Breast epithelium (tissue), 4 donors: ENCODE measurements around the gene GRIK1. TPM values are rescaled to one million over a fixed set of nuclear protein-coding genes. Genes with fewer than 3 reads are reported as not detected.

Experiments
- DNase-seq, 2 donors: peaks; one replicate each; pipeline ENCODE4 v3.0.0-alpha.2; 2019; ENCODE audit warnings: low spot score in 2 of 2
- H3K27ac ChIP-seq, 2 donors: fragments of 200-600 bp; sonication (generic) in 1 of 2; one replicate each; pipeline ENCODE4 v1.5.1; 2016 to 2019; ENCODE audit warnings: mild to moderate bottlenecking in 1 of 2
- H3K27me3 ChIP-seq, 2 donors: fragments of 200-600 bp; sonication (generic) in 1 of 2; one replicate each; pipeline versions ENCODE4 v1.5.1 to v1.6.0; 2017 to 2019; ENCODE audit warnings: control low read depth in 1 of 2, mild to moderate bottlenecking in 1 of 2
- H3K36me3 ChIP-seq: fragments of 200-600 bp; one replicate; pipeline ENCODE4 v1.5.1; 2019
- H3K4me1 ChIP-seq, 2 donors: fragments of 200-600 bp; sonication (generic); one replicate each; pipeline ENCODE4 v1.5.1; 2016 to 2019; ENCODE audit warnings: control low read depth in 1 of 2
- H3K4me3 ChIP-seq, 3 donors: fragments of 200-600 bp; sonication (generic); 1 replicate in 2 of 3; 2 replicates in 1 of 3; pipeline ENCODE4 v1.5.1; 2016 to 2019; ENCODE audit warnings: mild to moderate bottlenecking in 3 of 3, moderate library complexity in 2 of 3
- H3K9me3 ChIP-seq, 2 donors: fragments of 200-600 bp; sonication (generic) in 1 of 2; one replicate each; pipeline ENCODE4 v1.5.1; 2016 to 2019; ENCODE audit warnings: control low read depth in 1 of 2
- POLR2A ChIP-seq: fragments of 450-650 bp; IDR thresholded peaks from one replicate; pipeline ENCODE4 v1.6.1; 2016; ENCODE audit warnings: antibody characterized with exemption, mild to moderate bottlenecking, moderate library complexity
- POLR2AphosphoS5 ChIP-seq, 3 donors: sonication (generic); formaldehyde crosslinking; IDR thresholded peaks; one replicate each; pipeline ENCODE4 v1.6.1; 2017; ENCODE audit warnings: antibody characterized with exemption in 3 of 3
- intact Hi-C: fragments of 100-400 bp; cut with DNase I; formaldehyde crosslinking; loops from one replicate; pipeline ENCODE4 v1.15.1; 2023; ENCODE audit warnings: low total_unique reads
- total RNA-seq, 3 donors: library from RNA; depleted of rRNA; stranded (reverse); fragments of >200 nt; gene quantifications; one replicate each; pipeline ENCODE4 v1.1.0, GENCODE V29; 2016
- TF ChIP-seq, protein P1 (sequence below), 3 donors: fragments of 450-650 bp; IDR thresholded peaks; one replicate each; pipeline ENCODE4 v1.5.1; 2016 to 2017; ENCODE audit warnings: antibody characterized with exemption in 3 of 3, mild to moderate bottlenecking in 3 of 3, moderate library complexity in 3 of 3

GRIK1 gene
- total RNA-seq, 3 donors from 2014 or later, result 0.33 to 1.3 TPM; not detected in 1

DNA sequence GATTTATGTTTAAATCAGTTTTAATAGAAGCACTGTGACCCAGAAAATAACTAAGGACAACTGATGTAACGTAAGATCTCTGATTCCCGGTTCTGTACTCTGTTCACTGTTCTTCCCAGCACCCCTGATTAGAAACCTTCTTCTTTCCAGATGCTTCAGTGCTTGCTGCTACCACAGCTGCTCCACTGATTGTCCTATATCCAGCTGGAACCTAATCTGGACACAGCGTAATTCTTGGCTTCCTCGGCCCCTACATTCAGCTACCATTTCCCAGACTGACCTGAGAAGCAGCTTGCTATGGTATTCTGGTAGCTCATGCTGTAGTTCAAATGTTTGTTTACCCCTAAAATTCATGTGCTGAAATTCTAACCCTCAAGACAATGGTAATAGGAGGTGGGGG lies 302.7 kb downstream of the GRIK1 start:
- no peak for TF ChIP-seq POLR2A
- TF ChIP-seq, protein P1, sequence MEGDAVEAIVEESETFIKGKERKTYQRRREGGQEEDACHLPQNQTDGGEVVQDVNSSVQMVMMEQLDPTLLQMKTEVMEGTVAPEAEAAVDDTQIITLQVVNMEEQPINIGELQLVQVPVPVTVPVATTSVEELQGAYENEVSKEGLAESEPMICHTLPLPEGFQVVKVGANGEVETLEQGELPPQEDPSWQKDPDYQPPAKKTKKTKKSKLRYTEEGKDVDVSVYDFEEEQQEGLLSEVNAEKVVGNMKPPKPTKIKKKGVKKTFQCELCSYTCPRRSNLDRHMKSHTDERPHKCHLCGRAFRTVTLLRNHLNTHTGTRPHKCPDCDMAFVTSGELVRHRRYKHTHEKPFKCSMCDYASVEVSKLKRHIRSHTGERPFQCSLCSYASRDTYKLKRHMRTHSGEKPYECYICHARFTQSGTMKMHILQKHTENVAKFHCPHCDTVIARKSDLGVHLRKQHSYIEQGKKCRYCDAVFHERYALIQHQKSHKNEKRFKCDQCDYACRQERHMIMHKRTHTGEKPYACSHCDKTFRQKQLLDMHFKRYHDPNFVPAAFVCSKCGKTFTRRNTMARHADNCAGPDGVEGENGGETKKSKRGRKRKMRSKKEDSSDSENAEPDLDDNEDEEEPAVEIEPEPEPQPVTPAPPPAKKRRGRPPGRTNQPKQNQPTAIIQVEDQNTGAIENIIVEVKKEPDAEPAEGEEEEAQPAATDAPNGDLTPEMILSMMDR (IDR thresholded peaks at IDR 0.05), result no peak
- TF ChIP-seq POLR2AphosphoS5 (IDR thresholded peaks at IDR 0.05), result no peak
- intact Hi-C loops, result no loop called here
- Histone ChIP-seq H3K27me3 (no peaks in the 10 kb centered on the region), H3K9me3 (no peaks in the 10 kb centered on the region), H3K27ac (no peak overlapping the region), H3K4me1 (no peaks in the 10 kb centered on the region), H3K4me3 (no peak overlapping the region), H3K36me3 (no peaks in the 10 kb centered on the region)
- no peak for DNase-seq

DNA sequence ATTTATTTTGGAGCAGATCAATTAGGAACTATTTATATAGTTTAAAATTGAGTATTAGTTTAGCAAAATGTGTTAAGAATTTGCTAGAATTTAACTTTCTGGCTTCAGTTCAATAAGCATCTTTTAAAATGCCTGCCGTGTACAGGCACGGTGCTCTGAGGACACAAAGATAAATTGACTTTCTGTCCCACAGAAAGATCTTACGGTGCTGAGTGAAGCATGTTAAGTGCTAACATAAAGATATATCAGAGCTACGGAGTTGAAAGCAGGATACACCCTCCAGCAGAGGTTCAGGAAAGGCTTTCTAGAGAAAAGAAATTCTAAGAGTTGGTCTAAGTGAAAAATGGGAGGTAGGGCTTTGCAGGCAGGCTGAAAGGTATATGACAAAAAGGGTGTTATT lies 305.4 kb downstream of the GRIK1 start:
- Histone ChIP-seq H3K9me3 (no peaks in the 10 kb centered on the region), H3K4me1 (no peaks in the 10 kb centered on the region), H3K27ac (no peak overlapping the region), H3K4me3 (no peak overlapping the region), H3K36me3 (no peaks in the 10 kb centered on the region), H3K27me3 (no peaks in the 10 kb centered on the region)
- no peak for TF ChIP-seq POLR2AphosphoS5 (IDR thresholded peaks at IDR 0.05)
- no peak for TF ChIP-seq POLR2A
- TF ChIP-seq, protein P1 (IDR thresholded peaks at IDR 0.05), result no peak
- intact Hi-C loops, result no loop called here
- no peak for DNase-seq

DNA sequence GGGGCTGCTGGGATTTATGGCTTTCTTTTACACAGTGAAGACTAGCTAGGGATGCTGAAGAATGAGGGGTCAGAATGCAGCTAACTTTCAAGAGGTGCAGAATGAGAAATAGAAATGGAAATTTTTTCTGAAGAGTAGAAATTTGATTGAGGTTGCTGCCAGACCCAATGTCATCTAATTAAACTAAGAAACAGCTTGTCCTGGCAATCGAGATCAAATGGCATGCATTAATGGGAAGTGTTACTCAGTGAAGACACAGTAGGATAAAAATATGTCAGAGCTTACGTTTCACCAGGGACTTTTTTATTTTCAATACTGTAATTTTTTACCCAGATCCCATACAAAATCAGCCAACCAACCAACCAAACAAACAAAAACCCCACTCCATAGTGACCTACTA lies 306.0 kb downstream of the GRIK1 start:
- no peaks in the 10 kb centered on the region for H3K4me1 ChIP-seq
- no peak overlapping the region for H3K27ac ChIP-seq
- no peak overlapping the region for H3K4me3 ChIP-seq
- H3K9me3 ChIP-seq, result no peaks in the 10 kb centered on the region
- TF ChIP-seq POLR2AphosphoS5 (IDR thresholded peaks at IDR 0.05) (no peak), POLR2A (no peak)
- TF ChIP-seq, protein P1 (IDR thresholded peaks at IDR 0.05), result no peak
- no peaks in the 10 kb centered on the region for H3K27me3 ChIP-seq
- intact Hi-C loops, result no loop called here
- H3K36me3 ChIP-seq, result no peaks in the 10 kb centered on the region
- no peak for DNase-seq

DNA sequence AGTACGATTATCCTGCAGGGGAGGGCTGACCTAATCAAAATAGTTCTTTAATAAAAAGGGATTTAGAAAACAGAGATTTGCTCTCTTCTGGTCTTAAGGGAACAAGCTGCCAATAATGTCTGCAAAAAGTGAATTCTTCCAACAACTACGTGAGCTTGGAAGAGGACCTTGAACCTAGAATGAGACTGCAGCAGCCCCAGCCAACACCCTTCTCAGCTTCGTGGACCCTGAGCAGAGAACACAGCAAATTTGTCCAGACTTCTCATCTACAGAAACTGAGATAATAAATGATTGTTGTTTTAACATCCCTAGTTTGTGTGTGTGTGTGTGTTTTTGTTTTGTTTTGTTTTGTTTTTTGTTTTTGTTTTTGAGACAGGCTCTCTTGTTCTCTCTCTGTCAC lies 309.4 kb downstream of the GRIK1 start:
- no peak for TF ChIP-seq POLR2AphosphoS5 (IDR thresholded peaks at IDR 0.05)
- TF ChIP-seq POLR2A, result no peak
- TF ChIP-seq, protein P1 (IDR thresholded peaks at IDR 0.05), result no peak
- Histone ChIP-seq H3K27ac (no peak overlapping the region), H3K4me3 (no peak overlapping the region), H3K4me1 (no peaks in the 10 kb centered on the region), H3K9me3 (no peaks in the 10 kb centered on the region), H3K27me3 (no peaks in the 10 kb centered on the region), H3K36me3 (no peaks in the 10 kb centered on the region)
- DNase-seq, result no peak
- intact Hi-C loops, result no loop called here

DNA sequence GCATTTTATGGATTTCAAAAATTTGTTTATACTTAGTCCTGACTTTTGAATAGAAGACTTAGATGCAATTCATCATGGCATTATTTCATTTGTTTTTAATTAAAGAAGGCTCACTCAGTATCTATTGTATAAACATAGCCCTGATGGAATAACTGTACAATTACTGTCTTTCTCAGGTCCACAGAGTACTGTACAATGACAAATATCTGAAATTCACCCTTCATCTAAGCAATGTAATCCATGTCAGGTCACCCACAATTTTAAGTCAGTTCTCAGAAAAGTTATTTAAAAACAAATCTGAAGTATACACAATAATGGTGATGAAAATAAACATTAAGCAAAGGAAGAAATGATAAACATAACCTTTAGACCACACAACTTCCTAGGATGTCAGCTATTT lies 311.9 kb downstream of the GRIK1 start:
- H3K4me3 ChIP-seq, result no peak overlapping the region
- H3K27ac ChIP-seq, result no peak overlapping the region
- no peaks in the 10 kb centered on the region for H3K27me3 ChIP-seq
- no peaks in the 10 kb centered on the region for H3K36me3 ChIP-seq
- intact Hi-C loops, result no loop called here
- no peaks in the 10 kb centered on the region for H3K9me3 ChIP-seq
- no peak for TF ChIP-seq POLR2A
- TF ChIP-seq, protein P1 (IDR thresholded peaks at IDR 0.05), result no peak
- no peak for TF ChIP-seq POLR2AphosphoS5 (IDR thresholded peaks at IDR 0.05)
- DNase-seq, result no peak
- no peaks in the 10 kb centered on the region for H3K4me1 ChIP-seq
